Kidney (tissue), 14 donors: ENCODE measurements around the gene COL15A1. TPM values are rescaled to one million over a fixed set of nuclear protein-coding genes. Genes with fewer than 3 reads are reported as not detected.

Source experiments
- DNase-seq, 5 donors: peaks; one replicate each; pipeline ENCODE4 v3.0.0-alpha.2; 2013 to 2020
- FAIRE-seq: peaks from 2 replicates; lab custom pipeline; 2012; peaks lifted over from hg19 to GRCh38; lab: Jason Lieb, UNC
- H3K27ac ChIP-seq, 2 donors: one replicate each; pipeline ENCODE4 v1.7.0; 2013; ENCODE audit warnings: low read depth in 2 of 2, low read length in 2 of 2, inconsistent platforms in 1 of 2
- H3K27me3 ChIP-seq: one replicate; pipeline ENCODE4 v1.7.1; 2013; ENCODE audit warnings: low read length, inconsistent platforms; ENCODE audit not compliant: control insufficient read depth, insufficient read depth
- H3K36me3 ChIP-seq, 3 donors: one replicate each; pipeline versions ENCODE4 v1.7.0 to v1.7.1; 2013; ENCODE audit warnings: low read length in 3 of 3, control low read depth in 1 of 3, inconsistent platforms in 1 of 3; ENCODE audit not compliant: insufficient read depth in 3 of 3, control insufficient read depth in 2 of 3
- H3K4me1 ChIP-seq, 3 donors: one replicate each; pipeline versions ENCODE4 v1.7.0 to v1.7.1; 2013; ENCODE audit warnings: low read length in 3 of 3, inconsistent platforms in 1 of 3, low read depth in 1 of 3; ENCODE audit not compliant: control insufficient read depth in 2 of 3, insufficient read depth in 2 of 3
- H3K4me3 ChIP-seq, 3 donors: one replicate each; pipeline versions ENCODE4 v1.7.0 to v1.8.1; 2013; ENCODE audit warnings: low read length in 3 of 3, control low read depth in 1 of 3, inconsistent platforms in 1 of 3
- H3K9ac ChIP-seq, 3 donors: one replicate each; pipeline versions ENCODE4 v1.7.0 to v1.7.1; 2013; ENCODE audit warnings: low read length in 3 of 3, control low read depth in 1 of 3, inconsistent platforms in 1 of 3
- H3K9me3 ChIP-seq, 3 donors: one replicate each; pipeline versions ENCODE4 v1.7.0 to v1.7.1; 2013; ENCODE audit warnings: low read length in 3 of 3, control low read depth in 1 of 3, inconsistent platforms in 1 of 3; ENCODE audit not compliant: control insufficient read depth in 2 of 3, insufficient read depth in 1 of 3
- CTCF ChIP-seq: IDR thresholded peaks from 3 replicates; pipeline ENCODE4 v1.5.1; 2012; ENCODE audit warnings: mild to moderate bottlenecking, moderate library complexity, borderline replicate concordance; ENCODE audit not compliant: insufficient read depth; ENCODE audit errors: extremely low read depth
- intact Hi-C: fragments of 100-400 bp; cut with DNase I; formaldehyde crosslinking; loops from one replicate; pipeline ENCODE4 v1.11.1; 2022
- polyA plus RNA-seq: library from polyadenylated mRNA; stranded (reverse); fragments of 350-450 nt; fragmentation: Illumina TruSeq; extraction: RNeasy Lipid Tissue Mini Kit (QIAGEN cat#74804); gene quantifications from one replicate; pipeline ENCODE4 v1.2.3, GENCODE V29; 2014; ENCODE audit warnings: low read depth, low replicate concordance; ENCODE audit not compliant: insufficient read depth
- total RNA-seq: library from RNA; stranded (reverse); fragmentation: NEBNext Ultra II Directional; extraction: Animal tissue kit (Norgen Biotek cat#: 25700); gene quantifications from one replicate; pipeline ENCODE4 v1.2.1, GENCODE V29; 2021
- donor health status: control.
- donor health status: control.
- donor health status: control.
- donor health status: control.
- donor health status: control.
- donor health status: DM: yes; HTN: yes; CAD: no.
- donor health status: Normal renal cell carcinoma (clear cell type).

The COL15A1 gene
- total and polyA plus RNA-seq, 2 donors from 2014 or later: 4.7 to 42.0 TPM

GRCh38 chr9:99041618-99042017, 97.9 kb downstream of the COL15A1 start:
- TF ChIP-seq CTCF: no peak
- H3K27ac ChIP-seq: no peak overlapping the region
- FAIRE-seq (no peak), DNase-seq (no peak)
- H3K9ac ChIP-seq: no peak overlapping the region
- H3K4me1 ChIP-seq: no peaks in the 10 kb centered on the region
- intact Hi-C loops: no loop called here
- H3K4me3 ChIP-seq: no peak overlapping the region
- H3K9me3 ChIP-seq: peaks cover 0 to 8% (median 0%) of the 10 kb centered on the region in 3 donors
- H3K27me3 ChIP-seq: no peaks in the 10 kb centered on the region
- no peaks in the 10 kb centered on the region for H3K36me3 ChIP-seq

- Histone ChIP-seq H3K27ac (no peak overlapping the region), H3K4me3 (no peak overlapping the region), H3K9me3 (peaks cover 0 to 8% (median 0%) of the 10 kb centered on the region in 3 donors), H3K4me1 (no peaks in the 10 kb centered on the region), H3K27me3 (no peaks in the 10 kb centered on the region), H3K9ac (no peak overlapping the region), H3K36me3 (no peaks in the 10 kb centered on the region)
- intact Hi-C loops: no loop called here
- no peak for DNase-seq
- FAIRE-seq: no peak
- TF ChIP-seq CTCF: no peak
Observed at GRCh38 chr9:99042620-99043019, 98.9 kb downstream of the COL15A1 start.

- Histone ChIP-seq H3K9me3 (peaks cover 0 to 8% (median 0%) of the 10 kb centered on the region in 3 donors), H3K36me3 (no peaks in the 10 kb centered on the region), H3K27me3 (no peaks in the 10 kb centered on the region), H3K4me1 (no peaks in the 10 kb centered on the region), H3K9ac (no peak overlapping the region), H3K27ac (no peak overlapping the region), H3K4me3 (no peak overlapping the region)
- DNase-seq (no peak), FAIRE-seq (no peak)
- no peak for TF ChIP-seq CTCF
- intact Hi-C loops: no loop called here
Observed at GRCh38 chr9:99044827-99045226, 101.1 kb downstream of the COL15A1 start.

- Histone ChIP-seq H3K27me3 (no peaks in the 10 kb centered on the region), H3K27ac (no peak overlapping the region), H3K9ac (no peak overlapping the region), H3K9me3 (peaks cover 0 to 8% (median 0%) of the 10 kb centered on the region in 3 donors), H3K4me1 (no peaks in the 10 kb centered on the region), H3K4me3 (no peak overlapping the region), H3K36me3 (no peaks in the 10 kb centered on the region)
- intact Hi-C loops: no loop called here
- no peak for DNase-seq
- no peak for TF ChIP-seq CTCF
- no peak for FAIRE-seq
Observed at GRCh38 chr9:99046068-99046467, 102.4 kb downstream of the COL15A1 start.
